Activated T-cell treated with anti-CD3 and anti-CD28 coated beads, Interleukin-2, amount 50 U/mL, for 48 hours (primary cell): ENCODE measurements around the gene SPAG6.

ENCODE experiments used
- DNase-seq, 2 experiments: peaks; one replicate each; pipeline ENCODE4 v3.0.0-alpha.2; 2020

The SPAG6 gene

DNA sequence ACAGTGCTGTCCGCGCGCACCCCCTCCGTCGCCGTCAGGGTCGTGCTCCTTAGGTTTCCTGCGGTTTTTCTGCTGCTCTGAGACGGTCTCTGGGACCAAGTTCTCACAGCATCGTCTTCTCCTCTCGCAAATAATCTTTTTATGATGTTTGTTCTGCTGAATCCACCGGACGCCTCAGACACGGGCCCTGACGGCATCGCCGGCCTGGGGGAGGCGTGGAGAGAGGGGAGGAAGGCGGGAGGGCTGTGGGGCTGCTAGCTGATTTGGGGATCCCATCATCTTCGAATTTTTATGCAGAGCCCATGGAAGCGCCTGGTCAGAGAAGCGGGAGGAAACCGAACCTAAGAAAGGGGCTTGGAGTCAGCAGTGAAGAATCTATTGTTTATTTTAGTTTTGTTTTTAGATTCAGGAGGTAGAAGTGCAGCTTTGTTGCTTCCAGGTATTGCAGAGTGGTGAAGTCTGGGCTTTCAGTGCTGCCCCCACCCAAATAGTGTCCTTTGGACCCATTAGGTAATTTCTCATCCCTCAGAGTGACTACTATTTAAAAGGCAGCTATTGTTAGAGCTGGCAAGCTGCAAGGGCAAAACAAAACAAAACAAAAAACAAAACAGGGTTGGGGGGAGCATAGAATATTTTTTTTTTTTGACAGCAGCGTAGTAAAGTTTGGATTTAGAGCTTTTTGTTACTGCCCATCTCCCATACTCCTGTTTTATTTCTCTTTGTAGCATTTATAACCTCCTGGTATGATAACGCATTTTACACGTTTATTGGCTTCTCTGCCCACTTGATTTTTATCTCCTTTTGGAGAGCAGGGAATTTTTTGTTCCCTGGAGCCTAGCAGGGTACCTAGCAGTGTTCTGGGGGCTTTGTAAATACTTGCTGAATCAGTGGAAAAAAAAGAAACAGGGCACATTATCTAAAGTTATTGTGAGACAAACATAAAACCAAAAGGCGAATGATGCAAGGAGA is 92.6 kb downstream of the SPAG6 start:
- DNase-seq = no peak

DNA sequence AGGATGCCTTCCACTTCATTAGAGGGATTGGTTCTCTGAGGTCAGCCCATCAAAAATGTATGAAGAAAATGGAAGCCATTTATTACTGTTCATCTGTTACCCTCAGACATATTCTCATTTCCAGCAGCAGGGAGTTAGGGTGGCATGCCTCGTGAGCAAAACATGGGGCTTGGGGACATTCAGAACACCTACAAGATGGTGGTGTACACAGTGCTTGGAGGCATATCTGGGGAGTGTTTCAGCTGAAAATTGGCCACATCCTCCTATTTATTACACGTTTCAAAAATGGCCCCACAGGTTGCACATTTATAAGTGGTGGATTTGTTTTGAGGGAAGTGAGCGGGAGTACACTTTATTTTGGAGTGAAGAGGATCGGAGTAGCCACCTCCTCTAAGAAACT is 93.4 kb downstream of the SPAG6 start:
- no peak for DNase-seq

DNA sequence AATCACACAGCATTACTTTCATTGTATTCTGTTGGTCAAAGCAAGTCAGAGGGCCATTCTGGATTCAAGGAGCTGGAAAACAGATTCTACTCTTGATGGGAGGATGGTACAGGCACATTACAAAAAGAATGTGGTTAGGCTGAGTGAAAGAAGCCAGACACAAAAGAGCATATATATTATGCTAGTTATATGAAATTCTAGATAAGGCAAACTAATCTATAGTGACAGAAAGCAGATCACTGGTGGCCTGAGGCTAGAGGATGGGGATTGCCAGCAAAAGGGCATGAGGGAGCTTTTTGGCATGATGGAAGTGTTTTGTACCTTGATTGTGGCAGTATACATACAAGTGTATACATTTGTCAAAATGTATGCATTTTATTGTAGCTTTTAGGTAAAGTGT is 96.8 kb downstream of the SPAG6 start:
- DNase-seq = no peak

DNA sequence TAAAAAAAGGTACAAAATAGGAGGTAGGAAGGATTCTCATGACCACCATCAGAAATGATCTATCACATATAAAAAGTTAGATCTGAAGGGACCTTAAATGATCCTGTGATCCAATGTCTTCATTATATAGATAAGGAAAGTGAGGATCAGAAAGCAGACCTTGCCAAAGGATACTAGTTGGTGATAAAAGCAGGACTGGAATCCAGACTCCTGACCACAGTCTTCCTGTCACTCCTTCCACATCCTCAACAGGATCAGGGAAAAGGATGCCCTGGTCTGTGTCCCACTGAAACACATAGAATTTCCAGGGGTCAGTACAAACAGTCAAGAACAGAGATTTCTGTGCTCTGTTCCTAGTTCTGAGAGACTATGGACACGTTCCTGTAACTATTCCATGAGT is 97.2 kb downstream of the SPAG6 start:
- DNase-seq = no peak

DNA sequence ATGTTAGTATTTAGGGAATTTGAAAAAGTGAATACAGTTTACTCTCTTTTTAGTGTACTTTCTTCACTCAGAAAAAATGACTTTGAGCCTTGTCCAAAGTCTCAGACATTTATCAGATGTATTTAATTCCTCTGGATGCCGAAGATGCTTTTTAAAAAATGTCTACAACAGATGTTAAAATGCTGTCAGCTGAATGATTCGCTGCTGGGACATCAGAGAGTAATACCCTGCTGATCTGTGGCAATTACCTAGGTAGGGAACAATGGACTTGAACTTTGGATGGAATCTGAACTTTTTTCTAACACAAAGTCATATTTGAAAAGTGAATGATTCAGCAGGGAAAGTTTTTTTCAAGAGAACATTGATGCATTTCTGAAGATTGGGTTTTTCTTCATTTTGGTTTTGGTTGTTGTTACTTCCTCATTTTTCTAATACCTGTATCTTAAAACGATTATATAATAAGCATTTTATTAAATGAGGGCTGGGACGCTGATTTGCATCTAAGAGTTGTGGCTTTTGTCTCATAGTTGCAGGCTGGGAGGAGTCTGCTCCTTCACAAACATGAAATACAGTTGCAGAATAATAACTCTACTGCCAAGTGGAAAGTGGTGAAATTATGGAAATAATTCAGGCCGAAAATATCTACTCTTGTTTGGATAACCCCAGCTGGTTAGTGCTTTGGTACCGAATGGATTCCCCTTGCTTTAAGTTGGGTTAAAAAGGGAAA is 98.0 kb downstream of the SPAG6 start:
- no peak for DNase-seq

DNA sequence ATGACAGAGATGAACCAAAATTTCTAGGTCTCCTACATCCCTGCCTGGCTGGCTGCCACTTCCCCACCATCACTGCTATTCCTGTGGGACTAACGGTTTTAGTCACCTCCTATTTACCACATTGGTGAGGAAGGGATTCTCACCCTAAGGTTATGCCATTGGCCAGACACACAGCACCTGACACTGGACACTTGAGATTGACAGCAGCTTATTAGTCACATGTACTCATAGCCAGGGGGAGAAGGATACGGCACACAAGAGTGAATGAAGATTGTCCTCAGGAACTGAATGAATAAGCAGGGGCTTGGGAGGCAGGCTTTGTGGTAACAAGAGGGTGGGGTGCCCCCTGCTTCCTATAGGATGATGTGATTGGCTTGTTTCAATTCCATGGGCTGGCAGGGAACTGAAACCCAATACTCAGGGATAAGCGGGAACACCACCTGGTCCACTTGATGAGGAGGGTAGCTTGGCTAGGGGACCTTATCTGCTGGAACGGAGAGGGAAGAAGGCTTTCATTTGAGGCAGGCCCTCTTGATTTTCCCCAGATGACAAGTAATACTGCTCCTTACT is 99.0 kb downstream of the SPAG6 start:
- no peak for DNase-seq

DNA sequence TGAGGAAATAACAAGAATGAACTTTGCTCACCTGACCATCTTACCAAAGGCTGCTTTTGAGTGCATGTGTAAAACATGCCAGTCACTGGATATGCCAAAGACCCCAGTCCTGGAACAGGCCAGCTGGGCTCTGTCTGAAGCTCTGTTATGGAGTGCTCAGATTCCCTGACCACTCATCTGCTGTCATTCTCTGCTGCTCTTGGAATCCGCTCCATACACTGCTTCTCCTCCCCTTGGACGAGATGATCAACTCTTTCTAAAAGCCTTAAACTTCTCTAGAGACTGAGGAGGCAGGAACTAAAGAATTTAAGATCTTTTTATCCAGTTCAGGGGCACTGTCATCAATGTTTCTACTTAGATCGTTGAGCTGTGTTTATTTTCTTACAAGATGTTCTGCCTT is 100.2 kb downstream of the SPAG6 start:
- DNase-seq = no peak

DNA sequence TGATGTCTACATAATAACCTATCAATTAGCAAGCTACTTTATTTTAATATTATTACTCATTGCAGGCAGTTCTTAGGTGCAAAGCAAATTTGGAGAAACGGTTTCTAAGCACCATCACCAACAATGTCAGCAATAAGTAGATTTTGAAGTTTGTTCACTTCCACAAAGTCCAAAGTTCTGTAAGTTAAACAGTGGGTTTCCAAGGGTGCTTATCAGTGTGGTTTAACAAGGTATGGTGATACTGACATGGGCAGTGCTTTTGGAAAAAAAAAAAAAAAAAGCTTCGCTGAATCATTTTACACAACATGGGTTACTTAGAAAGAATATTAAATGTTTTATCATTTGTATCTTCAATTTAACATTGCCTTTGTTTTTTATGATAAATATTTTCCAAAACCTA is 101.8 kb downstream of the SPAG6 start:
- no peak for DNase-seq

DNA sequence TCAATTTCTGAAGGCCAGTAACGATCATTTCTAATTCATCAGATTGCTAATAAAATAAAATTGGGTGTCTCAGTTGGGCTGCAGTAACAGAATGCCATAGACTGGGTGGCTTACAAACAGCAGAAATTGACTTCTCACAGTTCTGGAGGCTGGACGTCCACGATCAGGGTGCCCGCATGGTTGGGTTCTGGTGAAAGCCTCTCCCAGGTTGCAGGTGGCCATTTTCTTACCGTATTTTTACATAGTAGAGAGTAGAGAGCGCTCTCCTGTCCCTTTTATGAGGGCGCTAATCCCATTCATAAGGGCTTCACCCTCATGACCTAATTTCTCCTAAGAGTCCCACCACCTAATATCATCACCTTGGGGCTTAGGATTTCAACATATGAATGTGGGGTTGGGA is 106.0 kb downstream of the SPAG6 start:
- no peak for DNase-seq

DNA sequence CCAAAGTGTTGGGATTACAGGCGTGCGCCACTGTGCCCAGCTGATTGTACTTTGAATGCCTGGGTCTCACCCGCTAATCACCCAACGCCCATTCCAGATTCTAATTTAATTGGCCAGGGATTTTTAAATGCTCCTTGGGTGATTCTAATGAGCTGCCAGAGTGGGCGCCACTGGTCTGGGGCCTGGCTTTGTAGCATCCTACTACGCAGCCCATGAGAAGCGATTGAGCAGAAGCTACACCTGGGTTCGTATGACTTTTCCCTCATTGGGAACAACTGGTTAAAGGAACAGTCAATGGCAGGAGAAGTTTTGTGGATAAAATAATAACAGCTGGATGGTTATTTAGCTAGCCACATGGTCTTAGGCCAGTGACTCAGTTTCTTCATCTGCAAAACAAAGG is 108.0 kb downstream of the SPAG6 start:
- DNase-seq = no peak

DNA sequence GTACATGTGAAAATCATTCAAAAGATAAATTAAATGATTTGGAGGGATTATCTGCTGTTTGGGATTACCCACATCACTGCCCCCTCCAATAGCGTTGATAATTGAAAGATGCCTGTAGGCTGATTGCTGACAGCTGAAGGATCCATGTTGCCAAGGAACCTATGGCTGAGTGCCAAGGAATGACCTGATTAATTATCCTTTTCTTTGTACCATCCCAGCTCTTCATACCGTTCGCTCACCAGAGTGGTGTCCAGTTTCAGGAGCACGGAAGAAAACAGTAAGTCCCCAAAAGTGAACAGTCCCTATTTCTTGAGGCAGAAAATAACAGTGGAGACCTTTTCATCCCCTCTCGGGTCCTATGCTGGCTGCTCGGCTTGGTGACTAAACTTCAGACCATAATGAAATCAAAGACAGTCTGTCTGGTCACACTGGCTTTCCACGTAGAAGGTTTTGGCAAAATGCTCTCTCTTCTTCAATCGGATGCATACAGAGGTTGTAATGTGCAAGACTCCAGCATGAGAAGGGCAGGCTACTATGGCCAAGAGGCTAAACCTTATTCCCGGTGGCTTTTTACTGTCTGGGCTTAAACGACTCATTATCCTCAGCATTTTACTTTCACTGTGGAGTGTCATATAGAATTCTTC is 108.8 kb downstream of the SPAG6 start:
- no peak for DNase-seq

DNA sequence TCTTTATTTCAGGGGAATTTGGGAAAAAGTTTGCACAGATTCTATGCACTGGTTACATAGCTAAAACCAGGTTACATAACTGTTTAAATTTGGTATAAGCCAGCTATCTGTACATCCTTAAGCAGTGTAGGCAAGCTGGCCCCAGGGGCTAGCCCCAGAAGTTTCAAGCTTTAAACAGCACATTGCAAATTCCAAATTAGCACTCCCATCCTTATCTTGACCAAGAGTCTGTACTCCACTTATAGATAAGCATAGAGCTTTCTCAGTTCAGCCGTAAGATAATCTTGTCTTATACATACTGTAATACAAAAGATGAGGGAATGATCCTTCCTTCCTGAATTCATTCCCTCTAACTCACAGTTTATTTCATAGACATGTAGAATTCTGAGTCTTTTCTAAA is 109.3 kb downstream of the SPAG6 start:
- no peak for DNase-seq

DNA sequence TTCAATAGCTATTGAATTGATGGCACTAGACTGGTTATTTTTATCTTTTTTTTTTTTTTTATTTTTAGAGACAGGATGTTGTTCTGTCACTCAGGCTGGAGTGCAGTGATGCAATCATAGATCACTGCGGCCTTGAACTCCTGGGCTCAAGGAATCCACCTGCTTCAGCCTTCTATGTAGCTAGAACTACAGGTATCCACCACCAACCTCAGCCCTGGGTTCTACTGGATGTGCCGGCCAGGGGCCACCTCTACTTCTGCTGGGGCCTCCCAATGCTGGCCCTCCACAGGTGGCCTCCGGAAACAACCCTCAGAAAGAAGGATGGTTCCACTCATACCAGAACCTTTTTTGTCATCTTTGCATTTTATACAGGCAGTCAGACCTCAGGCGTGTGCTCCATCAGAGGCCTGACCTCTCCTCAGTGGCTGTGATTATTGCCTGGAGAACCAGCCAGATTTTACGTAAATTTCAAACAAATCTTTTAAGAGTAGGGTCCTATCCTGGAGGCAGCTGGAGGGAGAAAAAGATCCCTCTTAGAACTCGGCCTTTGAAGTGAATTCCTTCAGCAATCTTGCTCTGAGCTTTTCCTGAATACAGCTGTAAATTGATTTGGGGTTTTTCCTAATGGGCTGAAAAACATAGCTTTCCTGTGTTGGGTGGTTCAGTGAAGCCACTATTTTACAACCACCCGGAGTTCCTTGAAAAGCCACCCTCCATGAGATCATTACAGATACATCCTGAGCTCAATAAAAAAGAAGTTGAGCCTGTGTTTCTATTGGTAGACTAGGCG is 110.0 kb downstream of the SPAG6 start:
- DNase-seq = no peak

DNA sequence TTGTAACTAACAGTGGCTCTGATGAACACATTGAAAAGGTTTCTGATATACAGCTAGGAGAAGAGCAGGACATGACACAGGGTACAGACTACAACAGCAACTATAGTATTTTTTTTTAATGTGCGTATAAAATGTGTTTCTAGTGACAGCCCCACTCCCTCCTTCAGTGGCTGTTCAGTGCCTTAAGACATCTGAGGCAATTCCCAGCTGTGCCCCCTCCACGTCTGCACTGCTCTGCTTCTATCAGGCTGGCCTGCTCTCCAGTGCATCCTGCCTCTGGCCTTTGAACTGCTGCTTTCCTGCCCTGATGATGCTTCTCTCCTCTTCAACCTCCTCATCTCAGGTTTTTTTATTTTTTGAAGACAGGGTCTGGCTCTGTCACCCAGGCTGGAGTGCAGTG is 111.2 kb downstream of the SPAG6 start:
- no peak for DNase-seq

DNA sequence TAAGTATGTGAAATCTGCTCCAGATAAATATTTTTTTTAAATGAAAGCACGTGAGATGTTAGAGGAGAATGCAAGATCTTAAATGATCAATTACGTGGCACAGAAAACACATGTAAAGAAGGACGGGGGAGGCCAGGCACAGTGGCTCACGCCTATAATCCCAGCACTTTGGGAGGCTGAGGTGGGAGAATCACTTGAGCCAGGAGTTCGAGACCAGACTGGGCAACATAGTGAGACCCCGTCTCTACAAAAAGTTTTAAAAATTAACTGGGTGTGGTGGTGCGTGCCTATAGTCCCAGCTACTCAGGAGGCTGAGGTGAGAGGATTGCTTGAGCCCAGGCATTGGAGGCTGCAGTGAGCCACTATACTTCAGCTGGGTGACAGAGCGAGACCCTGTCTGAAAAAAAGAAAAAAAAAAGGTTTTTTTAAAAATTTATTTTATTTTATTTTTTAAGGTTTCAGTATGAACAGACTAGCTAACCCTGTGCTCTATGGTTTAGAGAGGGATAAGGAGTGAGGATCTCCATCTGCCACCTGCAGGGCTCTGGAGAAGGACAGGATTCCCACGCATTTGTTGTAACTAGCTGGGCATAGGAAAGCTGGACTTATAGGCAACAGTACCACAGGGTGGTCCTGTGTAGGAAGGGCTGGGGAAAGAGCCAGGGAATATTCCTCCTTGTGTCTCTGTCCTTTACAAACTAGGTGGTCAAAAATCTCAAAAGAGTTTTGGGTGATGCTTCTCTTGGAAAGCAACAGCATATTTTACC is 113.2 kb downstream of the SPAG6 start:
- no peak for DNase-seq

DNA sequence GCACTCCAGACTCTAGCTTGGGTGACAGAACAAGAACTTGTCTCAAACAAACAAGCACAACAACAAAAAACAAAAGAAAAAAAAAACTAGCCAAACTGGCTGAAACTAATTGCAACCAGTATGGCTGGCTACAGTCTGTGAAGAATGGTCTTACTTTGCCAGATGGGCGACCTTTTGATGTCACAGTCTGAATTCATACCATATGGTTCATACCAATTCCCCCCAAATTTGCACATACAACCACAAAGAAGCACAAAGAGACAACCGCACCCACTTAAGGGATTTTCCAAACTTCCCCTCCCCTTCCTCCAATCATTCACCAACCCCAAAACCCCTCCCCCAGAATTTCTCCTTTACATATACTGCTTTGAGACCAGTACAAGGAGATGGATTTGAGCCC is 114.2 kb downstream of the SPAG6 start:
- no peak for DNase-seq

DNA sequence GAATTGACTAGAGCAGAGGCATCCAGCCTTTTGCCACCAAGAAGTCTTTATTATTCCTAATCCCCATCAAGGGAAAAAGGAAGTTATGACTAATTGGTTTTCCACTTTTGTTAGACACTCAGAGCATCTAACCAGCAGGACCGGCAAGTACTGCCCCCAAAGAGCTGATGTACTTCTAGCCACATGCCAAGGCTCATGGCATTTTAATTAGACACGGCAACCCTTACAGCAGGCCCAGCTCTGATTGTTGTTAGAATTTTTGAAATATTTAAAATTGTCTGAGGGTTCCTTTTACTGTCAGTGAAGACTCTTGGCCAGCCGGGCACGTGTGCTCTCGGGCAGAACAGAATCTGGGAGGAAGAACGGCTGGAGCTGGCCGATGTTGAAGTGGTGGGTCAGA is 114.8 kb downstream of the SPAG6 start:
- no peak for DNase-seq

DNA sequence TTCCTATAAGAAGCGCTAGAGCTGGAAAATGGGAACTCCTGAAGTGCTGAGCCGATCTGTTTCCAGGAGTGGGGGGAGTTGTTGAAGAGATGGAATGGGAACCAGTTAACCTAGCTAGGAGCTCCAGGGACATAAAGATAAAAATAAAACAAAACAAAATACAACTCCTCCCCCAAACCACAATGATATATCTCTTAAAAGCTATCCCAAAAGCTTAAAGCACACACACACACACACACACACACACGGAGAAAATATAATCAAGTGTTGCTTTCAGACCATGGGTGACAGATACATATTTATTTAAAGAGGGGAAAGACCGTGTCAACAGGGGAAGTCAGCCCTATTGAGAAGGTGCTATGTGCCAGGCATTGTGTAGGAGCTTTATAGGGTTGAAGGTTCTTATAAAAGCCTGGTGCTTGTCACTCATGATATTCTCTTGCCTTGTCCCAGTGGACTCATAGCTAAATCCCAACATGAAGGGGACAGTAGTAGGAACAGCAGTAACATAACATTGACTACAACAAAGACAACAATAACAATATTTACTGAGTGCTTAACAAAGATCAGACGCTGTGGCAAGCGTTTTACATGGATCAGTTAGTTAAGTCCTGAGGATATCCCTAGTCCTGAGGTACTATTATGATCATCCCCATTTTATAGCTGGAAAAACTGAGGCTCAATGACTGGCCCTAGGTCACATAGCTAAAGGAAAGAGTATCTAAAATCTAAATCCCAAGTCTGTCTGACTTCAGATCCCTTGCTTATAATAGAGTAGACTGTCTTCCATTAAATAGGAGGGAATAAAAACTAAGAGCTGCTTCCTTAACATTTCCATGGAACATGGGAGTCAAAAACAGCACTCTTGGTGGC is 115.5 kb downstream of the SPAG6 start:
- DNase-seq = no peak

DNA sequence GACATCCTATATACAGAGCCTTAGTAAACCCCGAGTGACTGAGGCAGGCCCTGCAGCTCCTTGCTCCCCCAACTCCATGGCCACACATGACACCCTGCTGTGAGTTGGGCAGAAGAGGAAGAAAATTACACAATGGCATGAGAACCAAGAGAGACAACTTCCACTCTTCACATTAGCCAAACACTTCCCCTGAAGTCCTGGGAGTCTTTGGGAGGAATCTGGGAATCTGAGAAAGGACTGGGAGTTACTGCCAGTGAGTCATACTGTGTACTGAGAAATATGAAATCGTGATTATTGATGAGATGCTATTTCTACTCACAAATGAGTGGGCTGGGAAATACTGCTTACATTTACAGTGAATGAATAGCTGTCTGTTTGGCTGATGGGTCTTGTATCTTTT is 116.6 kb downstream of the SPAG6 start:
- no peak for DNase-seq

DNA sequence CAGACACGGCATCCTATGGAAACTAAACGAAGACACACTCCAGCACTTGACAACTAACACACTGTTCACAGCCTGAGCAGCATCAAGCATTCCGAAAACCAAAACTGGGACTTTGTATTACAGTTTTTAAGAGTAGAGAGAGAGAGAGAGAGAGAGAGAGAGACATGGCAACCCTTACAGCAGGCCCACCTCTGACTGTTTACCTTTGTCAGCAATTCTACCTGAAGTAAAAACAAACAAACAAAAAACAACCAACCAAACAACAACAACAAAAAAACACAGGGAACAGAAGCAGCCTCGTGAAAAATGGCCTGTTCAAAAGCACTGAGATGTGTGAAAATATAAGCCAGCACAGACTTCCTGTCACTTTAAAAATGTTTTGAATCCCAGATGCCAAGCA is 118.0 kb downstream of the SPAG6 start:
- no peak for DNase-seq
